Measurements from ENCODE around the gene SLC5A4. TPM values are rescaled to one million over a fixed set of nuclear protein-coding genes. Genes with fewer than 3 reads are reported as not detected.

The SLC5A4 gene
- total and polyA plus RNA-seq, 7 donors, result 0.03 to 0.45 (median 0.19) TPM; not detected in 4

- H3K9me3 ChIP-seq, result no peaks in the 10 kb centered on the region
- intact Hi-C loops (cut with DNase I), result no loop called here
- TF ChIP-seq, protein P1, sequence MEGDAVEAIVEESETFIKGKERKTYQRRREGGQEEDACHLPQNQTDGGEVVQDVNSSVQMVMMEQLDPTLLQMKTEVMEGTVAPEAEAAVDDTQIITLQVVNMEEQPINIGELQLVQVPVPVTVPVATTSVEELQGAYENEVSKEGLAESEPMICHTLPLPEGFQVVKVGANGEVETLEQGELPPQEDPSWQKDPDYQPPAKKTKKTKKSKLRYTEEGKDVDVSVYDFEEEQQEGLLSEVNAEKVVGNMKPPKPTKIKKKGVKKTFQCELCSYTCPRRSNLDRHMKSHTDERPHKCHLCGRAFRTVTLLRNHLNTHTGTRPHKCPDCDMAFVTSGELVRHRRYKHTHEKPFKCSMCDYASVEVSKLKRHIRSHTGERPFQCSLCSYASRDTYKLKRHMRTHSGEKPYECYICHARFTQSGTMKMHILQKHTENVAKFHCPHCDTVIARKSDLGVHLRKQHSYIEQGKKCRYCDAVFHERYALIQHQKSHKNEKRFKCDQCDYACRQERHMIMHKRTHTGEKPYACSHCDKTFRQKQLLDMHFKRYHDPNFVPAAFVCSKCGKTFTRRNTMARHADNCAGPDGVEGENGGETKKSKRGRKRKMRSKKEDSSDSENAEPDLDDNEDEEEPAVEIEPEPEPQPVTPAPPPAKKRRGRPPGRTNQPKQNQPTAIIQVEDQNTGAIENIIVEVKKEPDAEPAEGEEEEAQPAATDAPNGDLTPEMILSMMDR (IDR thresholded peaks at IDR 0.05), result no peak
- H3K36me3 ChIP-seq (ENCODE audit: insufficient read depth in 1 of 2, low read depth in 1 of 2), result no peaks in the 10 kb centered on the region
- WGBS, 3 donors, result 74 to 82% (median 77%) methylated on average over 5 of the region's 5 CpGs
- DNase-seq, result no peak
- H3K4me1 ChIP-seq, result no peaks in the 10 kb centered on the region
- ATAC-seq, result no peak
- no peak overlapping the region for H3K4me3 ChIP-seq
- H3K27me3 ChIP-seq (ENCODE audit: insufficient read depth in 3 of 3, low read length in 2 of 3), result no peaks in the 10 kb centered on the region
- H3K27ac ChIP-seq, result no peak overlapping the region
These were observed 9.0 kb downstream of the SLC5A4 start for GRCh38 chr22:32246166-32246565.

GRCh38 chr22:32245042-32245441 is 10.1 kb downstream of the SLC5A4 start:
- H3K4me1 ChIP-seq, result no peaks in the 10 kb centered on the region
- H3K27ac ChIP-seq, result no peak overlapping the region
- H3K27me3 ChIP-seq (ENCODE audit: insufficient read depth in 3 of 3, low read length in 2 of 3), result no peaks in the 10 kb centered on the region
- H3K9me3 ChIP-seq, result no peaks in the 10 kb centered on the region
- H3K4me3 ChIP-seq, result no peak overlapping the region
- H3K36me3 ChIP-seq (ENCODE audit: insufficient read depth in 1 of 2, low read depth in 1 of 2), result no peaks in the 10 kb centered on the region
- ATAC-seq (no peak), DNase-seq (no peak)
- TF ChIP-seq, protein P1 (IDR thresholded peaks at IDR 0.05), result no peak
- intact Hi-C loops (cut with DNase I), result no loop called here
- WGBS, 3 donors, result 63 to 75% (median 65%) methylated on average over 3 of the region's 3 CpGs

DNA sequence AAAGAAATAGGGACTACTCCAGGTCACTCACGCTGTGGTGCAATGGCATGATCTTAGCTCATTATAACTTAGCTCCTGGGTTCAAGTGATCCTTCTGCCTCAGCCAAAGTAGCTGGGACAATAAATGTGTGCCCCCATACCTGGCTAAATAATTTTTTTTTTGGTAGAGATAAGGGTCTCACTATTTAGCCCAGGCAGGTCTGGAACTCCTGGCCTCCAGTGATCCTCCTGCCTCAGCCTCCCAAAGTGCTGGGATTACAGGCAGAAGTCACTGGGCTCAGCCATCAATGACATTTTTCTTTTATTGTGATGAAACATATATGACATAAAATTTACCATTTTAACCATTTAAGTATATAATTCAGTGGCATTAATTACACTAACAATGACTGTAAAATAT is 10.6 kb downstream of the SLC5A4 start:
- Histone ChIP-seq H3K36me3 (ENCODE audit: insufficient read depth in 1 of 2, low read depth in 1 of 2) (no peaks in the 10 kb centered on the region), H3K27me3 (ENCODE audit: insufficient read depth in 3 of 3, low read length in 2 of 3) (no peaks in the 10 kb centered on the region), H3K4me1 (no peaks in the 10 kb centered on the region), H3K27ac (no peak overlapping the region), H3K4me3 (no peak overlapping the region), H3K9me3 (no peaks in the 10 kb centered on the region)
- intact Hi-C loops (cut with DNase I), result no loop called here
- no peak for ATAC-seq
- DNase-seq, result no peak
- TF ChIP-seq, protein P1 (IDR thresholded peaks at IDR 0.05), result no peak
- 84 to 99% (median 94%) methylated on average over 1 of the region's 1 CpG for WGBS, 3 donors

DNA sequence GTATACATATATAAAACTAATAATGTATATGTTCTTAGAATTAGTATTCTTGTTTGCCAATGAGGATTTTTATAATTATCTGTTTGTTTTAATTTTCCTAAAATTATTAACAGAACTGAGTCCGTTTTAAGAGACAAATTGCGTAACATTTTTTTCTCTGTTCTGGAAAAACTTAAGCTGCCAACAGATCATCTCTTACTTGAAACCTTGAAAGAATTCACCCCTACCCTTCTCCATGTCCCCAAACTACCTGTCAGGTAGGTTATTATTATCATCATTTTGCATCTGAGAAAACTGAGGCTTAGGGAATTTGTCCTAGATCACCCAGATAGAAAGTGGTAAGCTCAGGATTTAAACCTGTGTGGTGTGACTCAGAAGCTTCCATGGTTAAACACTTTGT is 14.7 kb downstream of the SLC5A4 start:
- H3K36me3 ChIP-seq (ENCODE audit: insufficient read depth in 1 of 2, low read depth in 1 of 2), result no peaks in the 10 kb centered on the region
- TF ChIP-seq, protein P1 (IDR thresholded peaks at IDR 0.05), result no peak
- H3K9me3 ChIP-seq, result no peaks in the 10 kb centered on the region
- DNase-seq (no peak), ATAC-seq (no peak)
- intact Hi-C loops (cut with DNase I), result no loop called here
- H3K27ac ChIP-seq, result no peak overlapping the region
- 73 to 79% (median 74%) methylated on average over 2 of the region's 2 CpGs for WGBS, 3 donors
- no peak overlapping the region for H3K4me3 ChIP-seq
- H3K27me3 ChIP-seq (ENCODE audit: insufficient read depth in 3 of 3, low read length in 2 of 3), result no peaks in the 10 kb centered on the region
- no peaks in the 10 kb centered on the region for H3K4me1 ChIP-seq

- H3K27ac ChIP-seq, result no peak overlapping the region
- H3K4me1 ChIP-seq, result no peaks in the 10 kb centered on the region
- 74 to 96% (median 80%) methylated on average over 1 of the region's 1 CpG for WGBS, 3 donors
- no peaks in the 10 kb centered on the region for H3K9me3 ChIP-seq
- no peaks in the 10 kb centered on the region for H3K36me3 ChIP-seq (ENCODE audit: insufficient read depth in 1 of 2, low read depth in 1 of 2)
- peaks cover 0 to 2% (median 0%) of the 10 kb centered on the region in 3 donors for H3K27me3 ChIP-seq (ENCODE audit: insufficient read depth in 3 of 3, low read length in 2 of 3)
- intact Hi-C loops (cut with DNase I), result no loop called here
- ATAC-seq (no peak), DNase-seq (no peak)
- H3K4me3 ChIP-seq, result no peak overlapping the region
- TF ChIP-seq, protein P1 (IDR thresholded peaks at IDR 0.05), result no peak
These were observed 17.2 kb downstream of the SLC5A4 start for GRCh38 chr22:32237906-32238305.
